Amniotic epithelial cell (primary cell): Measurements from ENCODE around the gene SRSF7.

Experiments
- DNase-seq: peaks from one replicate; pipeline ENCODE4 v3.0.0-alpha.2; 2010; ENCODE audit warnings: low read depth

SRSF7 gene

DNA sequence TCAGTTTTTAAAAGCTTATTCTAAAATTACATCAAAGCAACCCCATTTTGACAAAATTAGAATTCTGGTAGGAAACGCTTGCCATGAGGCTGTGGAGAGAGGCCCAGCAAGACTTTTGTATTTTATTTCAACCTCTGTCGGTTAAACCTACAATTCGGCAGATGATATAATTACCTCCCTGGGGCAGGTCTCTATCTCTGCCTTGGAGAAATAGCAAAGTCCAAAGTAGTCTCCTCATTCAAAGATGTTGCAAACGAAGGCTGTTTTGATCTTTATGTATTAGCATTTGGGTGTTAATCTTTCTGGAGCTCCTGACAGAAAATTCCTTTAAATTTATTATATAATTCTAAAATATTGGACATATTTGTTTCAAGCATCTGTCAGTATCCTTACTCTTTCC, 49.6 kb downstream of the SRSF7 start:
- no peak for DNase-seq

DNA sequence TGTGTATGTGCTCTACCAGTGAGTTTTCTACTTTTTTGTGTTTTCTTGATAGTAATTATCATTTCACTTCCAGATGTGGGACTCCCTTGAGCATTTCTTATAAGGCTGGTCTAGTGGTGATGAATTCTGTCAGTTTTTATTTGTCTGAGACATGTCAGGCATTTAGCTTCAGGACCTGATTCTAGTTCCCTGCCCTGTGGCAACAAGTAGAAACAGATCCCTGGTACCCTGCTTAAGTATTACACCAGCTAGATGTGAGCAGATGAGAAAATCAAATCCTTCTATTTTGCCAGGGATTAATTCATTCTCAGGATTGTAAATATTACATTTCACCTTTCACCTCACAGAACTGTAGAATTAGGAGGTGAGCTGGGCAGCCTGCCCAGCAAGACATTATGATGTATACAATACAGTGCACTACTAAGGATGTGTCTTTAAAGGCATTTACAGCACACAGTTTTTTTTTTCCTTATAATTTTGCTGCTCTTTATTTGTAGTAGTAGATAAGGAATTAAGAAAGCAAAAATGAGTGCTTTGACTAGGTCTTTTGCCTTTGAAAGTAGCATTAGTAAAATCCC, 50.2 kb downstream of the SRSF7 start:
- DNase-seq = no peak

DNA sequence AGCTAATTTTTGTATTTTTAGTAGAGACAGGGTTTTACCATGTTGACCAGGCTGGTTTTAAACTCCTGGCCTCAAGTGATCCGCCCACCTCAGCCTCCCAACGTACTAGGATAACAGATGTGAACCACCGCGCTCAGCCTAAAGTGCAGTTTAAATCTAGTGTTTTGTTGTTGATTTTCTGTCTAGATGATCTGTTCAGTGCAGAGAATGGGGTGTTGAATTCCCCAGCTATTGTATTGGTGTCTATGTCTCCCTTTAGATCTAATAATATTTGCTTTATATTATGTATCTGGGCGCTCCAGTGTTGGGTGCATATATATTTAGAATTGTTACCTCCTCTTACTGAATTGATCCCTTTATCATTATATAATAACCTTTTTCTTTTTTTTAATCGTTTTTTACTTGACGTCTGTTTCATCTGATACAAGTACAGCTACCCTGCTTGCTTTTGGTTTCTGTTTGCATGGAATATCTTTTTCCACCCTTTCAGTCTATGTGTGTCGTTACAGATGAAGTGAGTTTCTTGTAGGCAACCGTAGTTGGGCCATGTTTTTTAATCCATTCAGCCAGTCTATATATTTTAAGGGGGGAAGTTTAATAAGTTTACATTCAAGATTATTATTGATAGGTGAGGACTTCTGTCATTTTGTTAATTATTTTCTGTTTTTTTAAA, 50.9 kb downstream of the SRSF7 start:
- no peak for DNase-seq

DNA sequence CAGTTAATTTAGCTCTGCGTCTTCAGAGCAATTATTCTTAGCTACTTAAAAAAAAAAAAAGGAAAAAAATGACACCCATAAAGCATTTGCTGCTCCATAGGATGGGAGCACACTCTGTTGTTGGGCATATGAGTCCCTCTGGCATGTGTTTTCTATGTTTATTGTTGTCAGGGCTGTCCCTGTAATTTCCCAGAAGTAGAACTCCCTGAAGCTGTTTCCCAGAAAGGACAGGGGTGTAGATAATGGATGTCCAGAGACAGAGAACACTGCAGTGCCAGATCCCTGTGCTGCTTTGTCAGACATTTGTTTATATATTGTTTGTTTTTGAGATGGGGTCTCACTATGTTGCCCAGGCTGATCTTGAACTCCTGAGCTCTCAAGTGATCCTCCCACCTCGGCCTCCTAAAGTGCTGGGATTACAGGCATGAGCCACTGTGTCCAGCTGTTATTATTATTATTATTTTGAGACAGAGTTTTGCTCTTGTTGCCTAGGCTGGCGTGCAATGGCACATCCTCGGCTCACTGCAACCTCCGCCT, 52.6 kb downstream of the SRSF7 start:
- DNase-seq = no peak

DNA sequence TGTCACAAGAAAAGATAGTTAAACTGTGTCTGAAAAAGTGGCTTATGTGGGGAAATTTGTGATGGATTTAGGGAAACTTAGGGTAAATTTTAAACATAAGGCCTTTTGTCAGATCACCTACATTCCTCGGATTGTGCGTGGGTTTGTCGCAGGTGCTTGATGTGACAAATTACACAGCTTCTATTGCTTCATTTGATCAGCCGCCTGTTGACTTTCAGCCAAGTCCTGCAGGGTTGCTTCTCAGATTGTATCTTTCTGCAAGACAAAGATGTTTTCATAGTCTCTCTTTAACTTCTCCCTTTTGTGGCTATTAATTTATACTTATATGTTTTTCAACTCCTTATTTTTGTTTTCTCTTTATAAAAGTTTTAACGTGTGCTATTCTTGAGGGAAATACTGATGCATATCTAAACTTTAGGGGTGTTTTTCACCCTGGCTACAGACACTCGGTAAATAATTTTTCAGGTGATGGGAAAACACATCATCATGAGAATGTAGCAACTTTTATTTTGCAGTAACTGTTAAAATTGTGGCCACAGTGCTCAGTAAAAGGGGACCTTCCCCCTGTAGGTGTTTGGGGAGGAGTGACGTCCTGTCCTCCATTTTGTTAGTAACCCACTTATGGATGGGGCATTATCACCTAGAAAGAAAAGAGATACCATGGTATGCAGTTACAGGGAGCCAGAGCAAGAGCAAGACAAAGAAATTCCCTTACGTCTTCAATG, 53.9 kb downstream of the SRSF7 start:
- no peak for DNase-seq
